GM23248 (cell line): ENCODE data around the gene PLPP2. TPM values are rescaled to one million over a fixed set of nuclear protein-coding genes. Genes with fewer than 3 reads are reported as not detected.

ENCODE experiments used
- DNase-seq: peaks from one replicate; pipeline ENCODE4 v3.0.0-alpha.2; 2015
- H2AFZ ChIP-seq: fragments of 200-600 bp; sonication (generic); 2 replicates; pipeline ENCODE4 v1.6.1; 2016; ENCODE audit warnings: antibody characterized with exemption
- H3F3A ChIP-seq: fragments of 200-600 bp; sonication (generic); 2 replicates; pipeline ENCODE4 v1.6.1; 2016; ENCODE audit warnings: mild to moderate bottlenecking, antibody characterized with exemption, mixed run types; ENCODE audit not compliant: insufficient read depth
- H3K27ac ChIP-seq: fragments of 200-600 bp; sonication (generic); 2 replicates; pipeline ENCODE4 v1.5.1; 2016; ENCODE audit warnings: mild to moderate bottlenecking
- H3K27me3 ChIP-seq: fragments of 200-600 bp; sonication (generic); replicated peaks from 2 replicates; pipeline ENCODE4 v1.6.1; 2016; ENCODE audit warnings: mild to moderate bottlenecking; ENCODE audit not compliant: insufficient read depth
- H3K36me3 ChIP-seq: fragments of 200-600 bp; sonication (generic); 2 replicates; pipeline ENCODE4 v1.6.1; 2016; ENCODE audit warnings: low read depth, mild to moderate bottlenecking
- H3K4me1 ChIP-seq: fragments of 200-600 bp; sonication (generic); 2 replicates; pipeline ENCODE4 v1.6.1; 2016; ENCODE audit warnings: mild to moderate bottlenecking; ENCODE audit not compliant: insufficient read depth
- H3K4me2 ChIP-seq: fragments of 200-600 bp; sonication (generic); one replicate; pipeline ENCODE4 v1.6.1; 2016; ENCODE audit warnings: mild to moderate bottlenecking; ENCODE audit not compliant: unreplicated experiment
- H3K4me3 ChIP-seq: fragments of 200-600 bp; sonication (generic); 2 replicates; pipeline ENCODE4 v1.5.1; 2016; ENCODE audit warnings: mild to moderate bottlenecking
- H3K79me2 ChIP-seq: fragments of 200-600 bp; sonication (generic); 2 replicates; pipeline ENCODE4 v1.6.1; 2016; ENCODE audit warnings: mild to moderate bottlenecking; ENCODE audit not compliant: insufficient read depth
- H3K9ac ChIP-seq: fragments of 200-600 bp; sonication (generic); 2 replicates; pipeline ENCODE4 v1.6.1; 2016; ENCODE audit warnings: mild to moderate bottlenecking
- H3K9me2 ChIP-seq: fragments of 200-600 bp; sonication (generic); 2 replicates; pipeline ENCODE4 v1.6.1; 2016; ENCODE audit warnings: mixed run types, mild to moderate bottlenecking, moderate library complexity; ENCODE audit not compliant: insufficient read depth
- H3K9me3 ChIP-seq: fragments of 200-600 bp; sonication (generic); one replicate; pipeline ENCODE4 v1.6.1; 2017; ENCODE audit warnings: low read depth
- H4K20me1 ChIP-seq: fragments of 200-600 bp; sonication (generic); 2 replicates; pipeline ENCODE4 v1.6.0; 2016; ENCODE audit not compliant: insufficient read depth
- EZH2 ChIP-seq: fragments of 200-600 bp; sonication (generic); IDR thresholded peaks from 2 replicates; pipeline ENCODE4 v1.6.1; 2018; ENCODE audit warnings: antibody characterized with exemption, mild to moderate bottlenecking; ENCODE audit not compliant: insufficient read depth, poor library complexity, severe bottlenecking
- EZH2phosphoT487 ChIP-seq: fragments of 200-600 bp; sonication (generic); IDR thresholded peaks from 2 replicates; pipeline ENCODE4 v1.6.1; 2018; ENCODE audit warnings: antibody characterized with exemption, moderate library complexity, mild to moderate bottlenecking, low read depth; ENCODE audit not compliant: insufficient read depth
- WGBS, 2 experiments: methylation state at CpG; one replicate each; pipeline ENCODE4 v1.1.6; 2015 to 2017; ENCODE audit warnings: low lambda C conversion rate in 2 of 2, low coverage in 1 of 2; ENCODE audit errors: missing lambda C conversion rate in 2 of 2; 5-methylcytosine and 5-hydroxymethylcytosine counted together
- in situ Hi-C: fragments of 300-500 bp; cut with MboI; formaldehyde crosslinking; loops from 2 replicates; pipeline ENCODE4 v1.15.0; 2020
- polyA plus RNA-seq: library from polyadenylated mRNA; unstranded; fragments of >200 nt; fragmentation: Nextera tagmentation; extraction: Ambion mirVana; gene quantifications from 2 replicates; pipeline ENCODE4 v1.2.1, GENCODE V29; 2016
- total RNA-seq: library from RNA; depleted of rRNA; stranded (reverse); fragments of >200 nt; shearing (Covaris generic); gene quantifications from 2 replicates; pipeline ENCODE4 v1.2.3, GENCODE V29; 2014

The PLPP2 gene
- total and polyA plus RNA-seq, 2 experiments from 2014 or later: 1.3 to 1.4 TPM

- H3K4me3 ChIP-seq: no peak overlapping the region
- peaks cover 35% of the 10 kb centered on the region; the same call in 1 of the 2 replicates for H3K36me3 ChIP-seq
- H3K9me3 ChIP-seq: no peaks in the 10 kb centered on the region
- no peaks in the 10 kb centered on the region for H3K4me1 ChIP-seq
- 97 to 98% methylated on average over 13 of the region's 13 CpGs for WGBS, 2 experiments
- no peak for DNase-seq
- in situ Hi-C loops: no loop called here
- no peaks in the 10 kb centered on the region for H3K9me2 ChIP-seq
- H3F3A ChIP-seq: peaks cover 13% of the 10 kb centered on the region; the same call in 1 of the 2 replicates
- H3K79me2 ChIP-seq: peaks cover 85% of the 10 kb centered on the region
- no peak overlapping the region for H3K27ac ChIP-seq
- H4K20me1 ChIP-seq: no peaks in the 10 kb centered on the region
- no peak overlapping the region for H2AFZ ChIP-seq
- H3K9ac ChIP-seq: no peak overlapping the region
- no peaks in the 10 kb centered on the region for H3K27me3 ChIP-seq
- TF ChIP-seq EZH2phosphoT487: no peak
- no peak for TF ChIP-seq EZH2
- H3K4me2 ChIP-seq: no peak overlapping the region
Measured at GRCh38 chr19:322616-323015, 31.4 kb upstream of the PLPP2 start.

DNA sequence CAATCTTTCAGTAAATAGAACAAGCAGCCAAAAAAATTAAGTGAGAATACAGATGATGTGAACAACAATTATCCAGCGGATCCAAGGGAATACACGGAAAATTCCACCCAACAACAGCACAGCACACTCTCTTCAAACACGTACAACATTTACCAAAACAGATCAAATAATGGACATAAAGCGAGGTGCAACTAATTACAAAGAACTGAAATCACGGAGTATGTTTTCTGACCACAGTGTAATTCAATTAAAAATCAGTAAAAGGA lies 27.2 kb upstream of the PLPP2 start:
- H3K9me2 ChIP-seq: no peaks in the 10 kb centered on the region
- no peak overlapping the region for H3K9ac ChIP-seq
- no peaks in the 10 kb centered on the region for H3K4me1 ChIP-seq
- no peaks in the 10 kb centered on the region for H3K27me3 ChIP-seq
- 91 to 93% methylated on average over 5 of the region's 5 CpGs for WGBS, 2 experiments
- peaks cover 13% of the 10 kb centered on the region; the same call in 1 of the 2 replicates for H3F3A ChIP-seq
- TF ChIP-seq EZH2phosphoT487 (no peak), EZH2 (no peak)
- peaks cover 31% of the 10 kb centered on the region; the same call in 1 of the 2 replicates for H3K36me3 ChIP-seq
- no peak overlapping the region for H2AFZ ChIP-seq
- no peaks in the 10 kb centered on the region for H3K9me3 ChIP-seq
- H3K79me2 ChIP-seq: peaks cover 95% of the 10 kb centered on the region
- H3K4me2 ChIP-seq: no peak overlapping the region
- H3K4me3 ChIP-seq: no peak overlapping the region
- DNase-seq: no peak
- H3K27ac ChIP-seq: no peak overlapping the region
- in situ Hi-C loops: no loop called here
- H4K20me1 ChIP-seq: no peaks in the 10 kb centered on the region

GRCh38 chr19:317710-318508 lies 26.7 kb upstream of the PLPP2 start:
- Histone ChIP-seq H3K4me3 (no peak overlapping the region), H3F3A (peaks cover 13% of the 10 kb centered on the region; the same call in 1 of the 2 replicates), H3K79me2 (peaks cover 93% of the 10 kb centered on the region), H4K20me1 (no peaks in the 10 kb centered on the region), H3K27ac (no peak overlapping the region), H3K4me2 (no peak overlapping the region), H3K9ac (no peak overlapping the region), H3K27me3 (no peaks in the 10 kb centered on the region), H3K36me3 (peaks cover 30% of the 10 kb centered on the region; the same call in 1 of the 2 replicates), H3K9me3 (no peaks in the 10 kb centered on the region), H3K9me2 (no peaks in the 10 kb centered on the region), H2AFZ (no peak overlapping the region), H3K4me1 (no peaks in the 10 kb centered on the region)
- 89 to 93% methylated on average over 10 of the region's 10 CpGs for WGBS, 2 experiments
- no peak for DNase-seq
- no peak for TF ChIP-seq EZH2phosphoT487
- in situ Hi-C loops: no loop called here

DNA sequence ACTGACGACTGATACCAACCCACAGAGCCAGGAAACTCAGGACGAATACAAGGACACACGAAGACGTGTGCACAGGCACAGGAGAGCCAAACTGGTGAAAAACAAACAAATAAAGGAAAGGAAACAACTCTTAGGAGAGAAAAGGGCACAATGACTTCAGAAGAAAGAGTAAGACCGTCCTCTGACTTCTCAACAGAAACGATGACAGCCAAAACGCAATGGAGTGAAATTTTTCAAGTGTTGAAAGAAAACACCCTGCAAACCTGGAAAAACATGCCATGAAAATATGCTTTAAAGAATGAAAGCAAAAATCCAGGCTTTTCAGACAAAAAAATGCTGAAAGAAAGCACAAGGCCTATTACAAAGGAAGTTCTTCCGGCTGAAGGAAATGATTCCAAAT lies 24.6 kb upstream of the PLPP2 start:
- Histone ChIP-seq H3F3A (peaks cover 13% of the 10 kb centered on the region; the same call in 1 of the 2 replicates), H3K4me1 (no peaks in the 10 kb centered on the region), H4K20me1 (no peaks in the 10 kb centered on the region), H3K36me3 (peaks cover 30% of the 10 kb centered on the region; the same call in 1 of the 2 replicates), H3K9me3 (no peaks in the 10 kb centered on the region), H3K9me2 (no peaks in the 10 kb centered on the region), H3K79me2 (peaks cover 75% of the 10 kb centered on the region), H3K4me3 (no peak overlapping the region), H3K27ac (no peak overlapping the region), H3K9ac (no peak overlapping the region), H3K27me3 (no peaks in the 10 kb centered on the region), H2AFZ (no peak overlapping the region), H3K4me2 (no peak overlapping the region)
- TF ChIP-seq EZH2phosphoT487 (no peak), EZH2 (no peak)
- in situ Hi-C loops: no loop called here
- WGBS, 2 experiments: 98 to 99% methylated on average over 8 of the region's 8 CpGs
- no peak for DNase-seq
